Loucy (cell line): ENCODE results near the gene ENTR1.

ENCODE experiments used
- H2AFZ ChIP-seq: fragments of 200-600 bp; sonication (generic); 2 replicates; pipeline ENCODE4 v1.6.0; 2016; ENCODE audit warnings: antibody characterized with exemption, mild to moderate bottlenecking, low read length, moderate library complexity
- H3F3A ChIP-seq: fragments of 200-600 bp; 2 replicates; pipeline ENCODE4 v1.6.0; 2016; ENCODE audit warnings: antibody characterized with exemption, low read depth, mild to moderate bottlenecking
- H3K27me3 ChIP-seq: fragments of 200-600 bp; sonication (generic); 2 replicates; pipeline ENCODE4 v1.6.1; 2014; ENCODE audit warnings: low read length, mild to moderate bottlenecking; ENCODE audit not compliant: insufficient read depth, poor library complexity, severe bottlenecking
- H3K36me3 ChIP-seq: fragments of 200-600 bp; sonication (generic); 2 replicates; pipeline ENCODE4 v1.6.1; 2016; ENCODE audit warnings: low read length; ENCODE audit not compliant: insufficient read depth
- H3K4me1 ChIP-seq: fragments of 200-600 bp; sonication (generic); 2 replicates; pipeline ENCODE4 v1.5.1; 2014; ENCODE audit warnings: low read length, mild to moderate bottlenecking; ENCODE audit not compliant: insufficient read depth, poor library complexity, severe bottlenecking
- H3K4me2 ChIP-seq: fragments of 200-600 bp; sonication (generic); 2 replicates; pipeline ENCODE4 v1.6.0; 2014; ENCODE audit warnings: antibody characterized with exemption, low read length, low read depth, mild to moderate bottlenecking; ENCODE audit not compliant: poor library complexity, severe bottlenecking
- H3K4me3 ChIP-seq: fragments of 200-600 bp; sonication (generic); 2 replicates; pipeline ENCODE4 v1.5.1; 2014; ENCODE audit warnings: low read length, mild to moderate bottlenecking, mixed read lengths; ENCODE audit not compliant: poor library complexity, severe bottlenecking
- H3K79me2 ChIP-seq: fragments of 200-600 bp; sonication (generic); 2 replicates; pipeline ENCODE4 v1.6.1; 2014; ENCODE audit warnings: low read length; ENCODE audit not compliant: insufficient read depth
- H3K9ac ChIP-seq: fragments of 200-600 bp; sonication (generic); 2 replicates; pipeline ENCODE4 v1.6.0; 2014; ENCODE audit warnings: mild to moderate bottlenecking, low read depth, low read length, moderate library complexity; ENCODE audit not compliant: poor library complexity, severe bottlenecking
- H3K9me2 ChIP-seq: fragments of 200-600 bp; sonication (generic); replicated peaks from 2 replicates; pipeline ENCODE4 v1.6.1; 2016; ENCODE audit warnings: low read depth, low read length, mixed read lengths
- H3K9me3 ChIP-seq: fragments of 200-600 bp; sonication (generic); 2 replicates; pipeline ENCODE4 v1.6.1; 2014; ENCODE audit warnings: mild to moderate bottlenecking, antibody characterized with exemption, low read length, low read depth; ENCODE audit not compliant: insufficient read depth
- H4K20me1 ChIP-seq: fragments of 200-600 bp; sonication (generic); 2 replicates; pipeline ENCODE4 v1.6.0; 2014; ENCODE audit warnings: antibody characterized with exemption, low read length, mild to moderate bottlenecking; ENCODE audit not compliant: insufficient read depth, poor library complexity, severe bottlenecking
- EZH2phosphoT487 ChIP-seq: fragments of 200-600 bp; IDR thresholded peaks from 2 replicates; pipeline ENCODE4 v1.6.1; 2018; ENCODE audit warnings: antibody characterized with exemption, mild to moderate bottlenecking, moderate library complexity, borderline replicate concordance
- TF ChIP-seq, protein P1 (sequence below): fragments of 200-600 bp; sonication (generic); conservative IDR thresholded peaks from 2 replicates; pipeline ENCODE4 v1.5.1; 2014; ENCODE audit warnings: mild to moderate bottlenecking, antibody characterized with exemption, low read length

Gene ENTR1

DNA sequence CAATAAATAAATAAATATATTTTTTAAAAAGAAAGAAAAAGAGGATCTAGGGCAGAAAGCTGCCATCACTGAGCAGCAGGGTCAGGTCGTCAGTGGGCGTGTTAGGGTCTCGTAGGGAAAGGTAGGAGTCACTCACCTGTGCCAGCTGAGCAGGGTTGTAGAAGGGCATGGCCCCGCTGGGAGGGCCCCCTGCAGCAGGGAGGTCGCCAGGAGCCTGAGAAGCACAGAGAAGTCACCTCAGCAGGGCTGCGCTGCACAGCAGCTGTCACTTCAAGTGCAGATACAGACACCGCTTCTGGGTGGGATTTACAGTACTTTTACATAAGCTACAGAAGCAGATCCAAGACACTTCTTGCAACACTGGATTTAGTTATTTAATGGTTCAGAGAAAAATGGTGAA is 33.3 kb upstream of the ENTR1 start:
- H2AFZ ChIP-seq: no peak overlapping the region
- H3K9me2 ChIP-seq: no peaks in the 10 kb centered on the region
- no peaks in the 10 kb centered on the region for H3K27me3 ChIP-seq
- H3F3A ChIP-seq: no peaks in the 10 kb centered on the region
- no peak overlapping the region for H3K9ac ChIP-seq
- no peak overlapping the region for H3K4me3 ChIP-seq
- H3K4me1 ChIP-seq: peaks cover 3% of the 10 kb centered on the region
- H3K9me3 ChIP-seq: no peaks in the 10 kb centered on the region
- TF ChIP-seq, protein P1, sequence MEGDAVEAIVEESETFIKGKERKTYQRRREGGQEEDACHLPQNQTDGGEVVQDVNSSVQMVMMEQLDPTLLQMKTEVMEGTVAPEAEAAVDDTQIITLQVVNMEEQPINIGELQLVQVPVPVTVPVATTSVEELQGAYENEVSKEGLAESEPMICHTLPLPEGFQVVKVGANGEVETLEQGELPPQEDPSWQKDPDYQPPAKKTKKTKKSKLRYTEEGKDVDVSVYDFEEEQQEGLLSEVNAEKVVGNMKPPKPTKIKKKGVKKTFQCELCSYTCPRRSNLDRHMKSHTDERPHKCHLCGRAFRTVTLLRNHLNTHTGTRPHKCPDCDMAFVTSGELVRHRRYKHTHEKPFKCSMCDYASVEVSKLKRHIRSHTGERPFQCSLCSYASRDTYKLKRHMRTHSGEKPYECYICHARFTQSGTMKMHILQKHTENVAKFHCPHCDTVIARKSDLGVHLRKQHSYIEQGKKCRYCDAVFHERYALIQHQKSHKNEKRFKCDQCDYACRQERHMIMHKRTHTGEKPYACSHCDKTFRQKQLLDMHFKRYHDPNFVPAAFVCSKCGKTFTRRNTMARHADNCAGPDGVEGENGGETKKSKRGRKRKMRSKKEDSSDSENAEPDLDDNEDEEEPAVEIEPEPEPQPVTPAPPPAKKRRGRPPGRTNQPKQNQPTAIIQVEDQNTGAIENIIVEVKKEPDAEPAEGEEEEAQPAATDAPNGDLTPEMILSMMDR: no peak
- no peak for TF ChIP-seq EZH2phosphoT487
- H3K36me3 ChIP-seq: peaks cover 55% of the 10 kb centered on the region; the same call in 1 of the 2 replicates
- no peak overlapping the region for H3K4me2 ChIP-seq
- peaks cover 9% of the 10 kb centered on the region for H3K79me2 ChIP-seq
- peaks cover 9% of the 10 kb centered on the region for H4K20me1 ChIP-seq

DNA sequence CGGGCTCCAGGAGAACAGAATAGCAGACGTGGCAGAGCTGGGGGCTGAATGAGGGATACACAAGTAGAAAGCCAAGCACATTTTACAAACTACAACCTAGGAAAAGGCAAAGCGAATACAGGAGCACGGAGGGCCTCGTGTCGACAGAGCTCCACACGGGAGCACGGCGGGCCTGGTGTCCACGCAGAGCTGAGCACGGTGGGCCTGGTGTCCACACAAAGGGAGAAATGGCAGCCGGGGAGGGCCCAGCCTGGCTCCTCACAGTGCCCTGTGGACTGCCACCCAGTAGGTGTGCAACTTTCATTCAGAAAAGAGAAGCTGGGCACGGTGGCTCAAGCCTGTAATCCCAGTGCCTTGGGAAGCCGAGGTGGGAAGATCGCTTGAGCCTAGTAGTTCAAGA is 32.7 kb upstream of the ENTR1 start:
- Histone ChIP-seq H3K9me3 (no peaks in the 10 kb centered on the region), H3K4me1 (peaks cover 9% of the 10 kb centered on the region), H2AFZ (no peak overlapping the region), H3K4me3 (no peak overlapping the region), H3F3A (no peaks in the 10 kb centered on the region), H4K20me1 (peaks cover 15% of the 10 kb centered on the region), H3K9ac (no peak overlapping the region), H3K9me2 (no peaks in the 10 kb centered on the region), H3K27me3 (no peaks in the 10 kb centered on the region), H3K79me2 (peaks cover 15% of the 10 kb centered on the region), H3K36me3 (peaks cover 54% of the 10 kb centered on the region; the same call in 1 of the 2 replicates), H3K4me2 (no peak overlapping the region)
- no peak for TF ChIP-seq EZH2phosphoT487
- TF ChIP-seq, protein P1: no peak

DNA sequence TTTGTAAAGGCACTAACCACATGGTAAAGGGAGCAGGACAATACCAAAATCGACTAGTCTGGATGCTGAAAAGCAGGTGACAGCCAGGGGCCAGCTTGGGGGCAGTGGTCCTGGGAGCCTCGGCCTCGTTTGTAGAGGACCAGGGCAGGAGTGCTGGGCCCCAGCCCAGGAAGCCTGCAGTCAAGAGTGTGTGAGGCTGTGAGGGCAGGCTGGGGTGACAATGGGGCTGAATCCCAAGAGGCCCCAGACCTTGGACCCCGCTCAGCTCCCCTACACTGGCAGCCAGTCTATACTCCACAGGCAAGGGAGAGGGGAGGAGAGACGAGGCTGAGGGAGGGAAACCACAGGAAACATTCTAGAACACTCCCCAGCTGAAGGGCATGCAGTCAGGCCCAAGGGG is 31.9 kb upstream of the ENTR1 start:
- H3K4me1 ChIP-seq: peaks cover 17% of the 10 kb centered on the region
- no peaks in the 10 kb centered on the region for H3F3A ChIP-seq
- no peak overlapping the region for H3K4me2 ChIP-seq
- H2AFZ ChIP-seq: no peak overlapping the region
- no peaks in the 10 kb centered on the region for H3K9me3 ChIP-seq
- H3K9me2 ChIP-seq: no peaks in the 10 kb centered on the region
- no peaks in the 10 kb centered on the region for H3K27me3 ChIP-seq
- H3K79me2 ChIP-seq: peaks cover 23% of the 10 kb centered on the region
- TF ChIP-seq, protein P1: no peak
- TF ChIP-seq EZH2phosphoT487: no peak
- H4K20me1 ChIP-seq: peaks cover 23% of the 10 kb centered on the region
- H3K9ac ChIP-seq: no peak overlapping the region
- no peak overlapping the region for H3K4me3 ChIP-seq
- peaks cover 50% of the 10 kb centered on the region; the same call in 1 of the 2 replicates for H3K36me3 ChIP-seq
